Measurements from ENCODE around the gene SETD5. TPM values are rescaled to one million over a fixed set of nuclear protein-coding genes. Genes with fewer than 3 reads are reported as not detected.

SETD5 gene
- total RNA-seq, 1 experiment from 2014 or later: 74.9 TPM

DNA sequence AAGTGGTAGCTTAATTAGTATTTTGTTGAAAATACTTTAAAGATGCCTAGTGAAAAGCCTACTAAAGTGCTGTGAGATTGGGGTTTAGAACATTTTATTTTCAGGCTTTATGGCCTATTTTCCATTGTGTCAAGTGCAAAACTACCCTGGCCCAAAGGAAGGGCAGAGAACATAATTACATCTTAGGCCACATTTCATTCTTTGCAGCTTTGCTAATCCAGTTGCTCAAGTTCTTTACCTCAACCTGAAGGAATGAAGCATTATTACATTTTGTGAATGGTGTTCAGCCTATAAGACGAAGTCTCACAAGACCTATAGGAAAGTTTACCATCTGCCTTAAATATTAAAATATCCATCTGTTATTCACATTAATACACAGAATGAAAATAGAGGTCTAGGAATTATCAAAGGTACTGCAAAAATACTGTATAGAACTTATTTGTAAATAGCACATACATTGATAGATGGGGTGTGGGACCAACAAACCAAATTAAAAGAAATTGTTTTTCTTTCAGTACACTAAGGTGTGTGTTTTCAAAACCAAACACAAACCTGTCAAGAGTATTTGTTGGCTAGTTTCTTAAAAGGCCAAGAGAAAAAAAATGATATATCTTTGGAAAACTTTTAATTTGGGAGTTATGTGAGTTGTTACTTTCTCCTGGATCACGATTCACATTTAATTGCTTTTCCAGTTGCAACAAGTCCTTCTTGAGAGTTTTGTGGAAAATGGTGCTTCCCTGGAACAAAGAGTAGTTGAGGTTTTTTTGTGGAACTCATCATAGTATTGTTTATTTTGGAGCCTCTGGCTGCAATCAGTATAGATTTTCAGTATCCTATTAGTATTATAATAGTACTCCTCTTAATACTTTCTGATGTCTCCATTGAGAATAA, 12.0 kb upstream of the SETD5 start:
- TF ChIP-seq EZH2phosphoT487 (IDR thresholded peaks at IDR 0.05; ENCODE audit: borderline replicate concordance, low read length): no peak
- TF ChIP-seq EZH2 (IDR thresholded peaks at IDR 0.05; ENCODE audit: low read length, unreplicated experiment): no peak
- TF ChIP-seq, protein P1, sequence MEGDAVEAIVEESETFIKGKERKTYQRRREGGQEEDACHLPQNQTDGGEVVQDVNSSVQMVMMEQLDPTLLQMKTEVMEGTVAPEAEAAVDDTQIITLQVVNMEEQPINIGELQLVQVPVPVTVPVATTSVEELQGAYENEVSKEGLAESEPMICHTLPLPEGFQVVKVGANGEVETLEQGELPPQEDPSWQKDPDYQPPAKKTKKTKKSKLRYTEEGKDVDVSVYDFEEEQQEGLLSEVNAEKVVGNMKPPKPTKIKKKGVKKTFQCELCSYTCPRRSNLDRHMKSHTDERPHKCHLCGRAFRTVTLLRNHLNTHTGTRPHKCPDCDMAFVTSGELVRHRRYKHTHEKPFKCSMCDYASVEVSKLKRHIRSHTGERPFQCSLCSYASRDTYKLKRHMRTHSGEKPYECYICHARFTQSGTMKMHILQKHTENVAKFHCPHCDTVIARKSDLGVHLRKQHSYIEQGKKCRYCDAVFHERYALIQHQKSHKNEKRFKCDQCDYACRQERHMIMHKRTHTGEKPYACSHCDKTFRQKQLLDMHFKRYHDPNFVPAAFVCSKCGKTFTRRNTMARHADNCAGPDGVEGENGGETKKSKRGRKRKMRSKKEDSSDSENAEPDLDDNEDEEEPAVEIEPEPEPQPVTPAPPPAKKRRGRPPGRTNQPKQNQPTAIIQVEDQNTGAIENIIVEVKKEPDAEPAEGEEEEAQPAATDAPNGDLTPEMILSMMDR (conservative IDR thresholded peaks at IDR 0.05; ENCODE audit: low read depth, low read length): no peak
- CTCF ChIA-PET: no interaction called here
- Histone ChIP-seq H3K27me3 (ENCODE audit: low read length) (no peaks in the 10 kb centered on the region), H3K79me2 (ENCODE audit: low read length) (peaks cover 19% of the 10 kb centered on the region), H3F3A (ENCODE audit: low read length, unreplicated experiment) (peaks cover 17% of the 10 kb centered on the region), H3K9me2 (replicated peaks; ENCODE audit: low read length) (no peaks in the 10 kb centered on the region), H2AFZ (ENCODE audit: low read length) (no peak overlapping the region), H3K36me3 (ENCODE audit: low read depth, low read length) (peaks cover 69% of the 10 kb centered on the region), H4K20me1 (ENCODE audit: low read length) (peaks cover 12% of the 10 kb centered on the region), H3K4me1 (ENCODE audit: insufficient read depth, low read length) (no peaks in the 10 kb centered on the region), H3K9me3 (ENCODE audit: low read length) (no peaks in the 10 kb centered on the region), H3K4me3 (ENCODE audit: low read length) (no peak overlapping the region), H3K4me2 (ENCODE audit: low read length) (no peak overlapping the region), H3K27ac (ENCODE audit: low read length) (no peak overlapping the region), H3K9ac (ENCODE audit: low read length) (no peak overlapping the region)
- intact Hi-C loops (cut with micrococcal nuclease): no loop called here
- BruUV-seq (replicated peaks): no TSS peak
- no peak for DNase-seq
- POLR2A ChIA-PET (ENCODE audit: unreplicated experiment): no interaction called here
- no peak for ATAC-seq

DNA sequence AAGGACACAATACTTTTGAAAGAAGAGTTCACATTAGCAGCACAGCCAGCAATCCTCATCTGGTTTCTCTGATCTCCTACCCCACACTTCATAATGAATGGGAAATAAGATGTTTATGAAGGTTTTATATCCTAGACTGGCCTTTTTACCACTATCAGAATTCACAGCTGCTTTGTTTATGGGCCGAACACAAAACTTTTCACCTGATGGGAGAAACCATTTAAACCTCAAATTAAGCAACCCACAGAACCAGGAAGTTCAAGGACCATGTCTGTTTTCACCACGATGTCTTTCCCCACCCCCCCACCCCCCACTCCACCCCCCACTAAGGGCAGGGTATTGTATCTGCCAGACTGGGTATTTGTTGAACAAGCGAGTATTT, 11.3 kb upstream of the SETD5 start:
- Histone ChIP-seq H3K27ac (ENCODE audit: low read length) (no peak overlapping the region), H3K4me3 (ENCODE audit: low read length) (no peak overlapping the region), H3F3A (ENCODE audit: low read length, unreplicated experiment) (peaks cover 17% of the 10 kb centered on the region), H3K9me3 (ENCODE audit: low read length) (no peaks in the 10 kb centered on the region), H3K27me3 (ENCODE audit: low read length) (no peaks in the 10 kb centered on the region), H2AFZ (ENCODE audit: low read length) (no peak overlapping the region), H3K9ac (ENCODE audit: low read length) (no peak overlapping the region), H3K4me1 (ENCODE audit: insufficient read depth, low read length) (no peaks in the 10 kb centered on the region), H3K36me3 (ENCODE audit: low read depth, low read length) (peaks cover 75% of the 10 kb centered on the region), H3K4me2 (ENCODE audit: low read length) (no peak overlapping the region), H4K20me1 (ENCODE audit: low read length) (peaks cover 18% of the 10 kb centered on the region), H3K79me2 (ENCODE audit: low read length) (peaks cover 26% of the 10 kb centered on the region), H3K9me2 (replicated peaks; ENCODE audit: low read length) (no peaks in the 10 kb centered on the region)
- intact Hi-C loops (cut with micrococcal nuclease): no loop called here
- ChIA-PET CTCF (no interaction called here), POLR2A (ENCODE audit: unreplicated experiment) (no interaction called here)
- DNase-seq (no peak), ATAC-seq (no peak)
- TF ChIP-seq, protein P1 (conservative IDR thresholded peaks at IDR 0.05; ENCODE audit: low read depth, low read length): no peak
- TF ChIP-seq EZH2 (IDR thresholded peaks at IDR 0.05; ENCODE audit: low read length, unreplicated experiment): no peak
- no peak for TF ChIP-seq EZH2phosphoT487 (IDR thresholded peaks at IDR 0.05; ENCODE audit: borderline replicate concordance, low read length)
- BruUV-seq (replicated peaks): no TSS peak

Measured in PC-3 (cell line).